ENCODE results near the gene DIP2C. TPM values are rescaled to one million over a fixed set of nuclear protein-coding genes. Genes with fewer than 3 reads are reported as not detected.

DIP2C gene
- total RNA-seq, 4 donors from 2014 or later: 2.4 to 14.9 (median 6.1) TPM

GRCh38 chr10:335151-335800 lies 354.2 kb downstream of the DIP2C start:
- no peak for DNase-seq
- TF ChIP-seq CTCF (IDR thresholded peaks at IDR 0.05): no peak
- TF ChIP-seq POLR2A (IDR thresholded peaks at IDR 0.05): no peak
- Histone ChIP-seq H3K9me3 (no peaks in the 10 kb centered on the region), H3K36me3 (peaks cover 0 to 2% (median 0%) of the 10 kb centered on the region in 3 donors), H3K27me3 (no peaks in the 10 kb centered on the region), H3K27ac (no peak overlapping the region), H3K4me1 (peaks cover 9 to 33% (median 17%) of the 10 kb centered on the region in 3 donors), H3K4me3 (no peak overlapping the region)
- intact Hi-C loops (cut with DNase I): no loop called here
- 82 to 84% methylated on average over 12 to 14 of the region's 14 CpGs for WGBS, 2 donors

- Histone ChIP-seq H3K9me3 (no peaks in the 10 kb centered on the region), H3K27me3 (no peaks in the 10 kb centered on the region), H3K36me3 (peaks cover 0 to 12% (median 0%) of the 10 kb centered on the region in 3 donors), H3K4me1 (peaks cover 2 to 13% (median 4%) of the 10 kb centered on the region in 3 donors), H3K27ac (no peak overlapping the region), H3K4me3 (no peak overlapping the region)
- DNase-seq: no peak
- no peak for TF ChIP-seq POLR2A (IDR thresholded peaks at IDR 0.05)
- TF ChIP-seq CTCF (IDR thresholded peaks at IDR 0.05): no peak
- intact Hi-C loops (cut with DNase I): no loop called here
- 83 to 92% methylated on average over 3 of the region's 3 CpGs for WGBS, 2 donors
Measured at GRCh38 chr10:331186-331585, 358.3 kb downstream of the DIP2C start.

- no peaks in the 10 kb centered on the region for H3K9me3 ChIP-seq
- WGBS, 2 donors: 17 to 38% methylated on average over 7 to 14 of the region's 15 CpGs
- no peaks in the 10 kb centered on the region for H3K27me3 ChIP-seq
- H3K4me3 ChIP-seq: peak overlapping the region in 2 of 4 donors; percentile 17 to 50
- intact Hi-C loops (cut with DNase I): no loop called here
- peak overlapping the region; percentile 59 to 77 (median 64) for H3K27ac ChIP-seq
- H3K36me3 ChIP-seq: peaks cover 0 to 26% (median 0%) of the 10 kb centered on the region in 3 donors
- peaks cover 2 to 13% (median 4%) of the 10 kb centered on the region in 3 donors for H3K4me1 ChIP-seq
- TF ChIP-seq POLR2A (IDR thresholded peaks at IDR 0.05) (no peak), CTCF (IDR thresholded peaks at IDR 0.05) (no peak)
- no peak for DNase-seq
Measured at GRCh38 chr10:329361-330099, 359.9 kb downstream of the DIP2C start.

- no peak for DNase-seq
- TF ChIP-seq POLR2A (IDR thresholded peaks at IDR 0.05) (no peak), CTCF (IDR thresholded peaks at IDR 0.05) (no peak)
- Histone ChIP-seq H3K4me3 (no peak overlapping the region), H3K27me3 (no peaks in the 10 kb centered on the region), H3K9me3 (no peaks in the 10 kb centered on the region), H3K27ac (no peak overlapping the region), H3K4me1 (peaks cover 2 to 25% (median 11%) of the 10 kb centered on the region in 3 donors), H3K36me3 (peaks cover 0 to 26% (median 0%) of the 10 kb centered on the region in 3 donors)
- intact Hi-C loops (cut with DNase I): no loop called here
- WGBS, 2 donors: 88 to 93% methylated on average over 19 of the region's 22 CpGs
Measured at GRCh38 chr10:327889-328852, 361.3 kb downstream of the DIP2C start.
